Measurements from ENCODE around the gene SHD. TPM values are rescaled to one million over a fixed set of nuclear protein-coding genes. Genes with fewer than 3 reads are reported as not detected.

Gene SHD
- total and polyA plus RNA-seq, 2 of the 13 experiments (the other 11 are each of a cell fraction or from before 2014, with no cell fraction given), result 0.11 to 0.20 TPM

DNA sequence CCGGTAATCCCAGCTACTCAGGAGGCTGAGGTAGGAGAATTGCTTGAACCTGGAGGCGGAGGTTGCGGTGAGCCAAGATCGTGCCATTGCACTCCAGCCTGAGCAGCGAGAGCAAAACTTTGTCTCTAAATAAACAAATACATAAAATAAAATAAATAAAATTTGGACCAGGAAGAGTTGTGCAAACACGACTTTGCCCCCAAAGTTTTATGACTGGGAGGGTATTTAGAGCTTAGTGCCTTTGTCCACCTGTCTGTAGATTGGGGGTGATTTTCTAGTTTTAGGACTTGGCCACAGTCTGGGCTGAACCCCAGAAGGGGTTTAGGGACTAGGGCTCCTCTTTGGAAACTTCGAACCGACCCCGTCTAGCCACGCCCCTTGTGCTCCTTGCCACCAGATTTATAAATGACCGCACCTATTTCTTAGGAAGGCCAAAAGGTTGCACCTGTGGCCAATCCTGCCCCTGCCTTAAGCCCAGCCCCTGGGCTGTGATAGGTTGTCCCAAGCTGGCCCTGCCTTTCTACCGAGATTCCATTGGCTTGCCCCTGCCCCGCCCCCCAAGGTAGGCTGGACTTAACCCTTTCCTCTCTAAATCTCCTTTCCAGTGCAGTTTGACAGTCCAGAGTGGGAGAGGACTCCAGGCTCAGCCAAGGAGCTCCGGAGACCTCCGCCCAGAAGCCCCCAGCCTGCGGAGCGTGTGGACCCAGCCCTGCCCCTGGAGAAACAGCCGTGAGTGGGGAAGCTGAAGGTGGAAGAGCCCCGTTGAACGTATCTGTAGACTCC lies 5.3 kb downstream of the SHD start (continued):
- TF ChIP-seq ZNF407 (CRISPR knock-in tag; IDR thresholded peaks at IDR 0.05; ENCODE audit: not compliant biosample characterization) (no peak), KAT8 (CRISPR knock-in tag; IDR thresholded peaks at IDR 0.05) (peak; percentile 53), ZNF280D (CRISPR knock-in tag; IDR thresholded peaks at IDR 0.05) (no peak), HMG20B (CRISPR knock-in tag; conservative IDR thresholded peaks at IDR 0.05) (0 out of 2 replicates have a peak, but pooled peaks have one; percentile 23), ZMYM4 (CRISPR knock-in tag; IDR thresholded peaks at IDR 0.05) (peak; percentile 60), KLF6 (CRISPR knock-in tag; IDR thresholded peaks at IDR 0.05) (no peak), THAP11 (CRISPR knock-in tag; IDR thresholded peaks at IDR 0.05) (peak; percentile 35; the same call in 1 of the 2 replicates), RFX1 (IDR thresholded peaks at IDR 0.05) (no peak), ZBED4 (CRISPR knock-in tag; IDR thresholded peaks at IDR 0.05; ENCODE audit: borderline replicate concordance) (no peak), MBD4 (IDR thresholded peaks at IDR 0.05; ENCODE audit: borderline replicate concordance, low read length) (no peak), ATF7-NPFF (CRISPR knock-in tag; IDR thresholded peaks at IDR 0.05; ENCODE audit: low read depth) (no peak)
